Pulmonary artery endothelial cell (primary cell): ENCODE results near the gene GABRB1. TPM values are rescaled to one million over a fixed set of nuclear protein-coding genes. Genes with fewer than 3 reads are reported as not detected.

Source experiments
- DNase-seq: peaks from one replicate; pipeline ENCODE4 v3.0.0-alpha.2; 2011; ENCODE audit warnings: low read depth, low spot score
- total RNA-seq: library from RNA; depleted of rRNA; stranded (reverse); fragments of >200 nt; gene quantifications from 2 replicates; pipeline ENCODE4 v1.2.3, GENCODE V29; 2014

GABRB1 gene
- total RNA-seq, 1 donor from 2014 or later = not detected

DNA sequence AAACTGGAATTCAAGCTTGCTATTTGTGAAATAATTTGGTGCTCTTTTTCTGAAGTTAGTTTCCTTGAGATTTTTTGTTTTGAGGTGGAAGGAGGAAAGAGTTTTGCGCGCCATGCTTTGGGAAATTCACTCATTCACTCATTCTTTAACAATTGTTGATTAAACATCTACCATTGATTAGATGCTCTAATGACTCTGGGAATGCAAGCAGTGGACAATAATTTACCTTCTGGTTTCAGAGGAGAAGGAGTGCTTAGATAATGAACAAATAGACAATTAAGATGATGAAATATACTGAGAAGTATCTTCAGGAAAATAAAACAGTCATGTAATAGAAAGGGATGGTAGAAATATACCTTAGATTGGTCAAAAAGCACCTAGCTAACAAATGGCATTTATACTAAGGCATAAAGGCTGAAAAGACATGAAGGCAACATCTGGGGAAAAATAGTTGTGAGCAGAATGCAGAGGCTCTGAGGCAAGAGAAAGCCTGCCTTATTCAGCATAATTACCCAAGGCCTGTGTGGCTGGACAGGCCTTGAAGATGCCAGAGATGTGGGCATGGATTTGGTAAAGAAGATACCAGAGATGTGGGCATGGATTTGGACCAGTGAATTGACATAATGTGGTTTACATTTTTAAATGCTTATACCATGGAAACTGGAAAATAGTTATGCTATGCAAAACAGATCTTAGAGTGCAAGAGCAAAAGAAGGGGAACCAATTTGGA is 434.9 kb downstream of the GABRB1 start:
- no peak for DNase-seq

DNA sequence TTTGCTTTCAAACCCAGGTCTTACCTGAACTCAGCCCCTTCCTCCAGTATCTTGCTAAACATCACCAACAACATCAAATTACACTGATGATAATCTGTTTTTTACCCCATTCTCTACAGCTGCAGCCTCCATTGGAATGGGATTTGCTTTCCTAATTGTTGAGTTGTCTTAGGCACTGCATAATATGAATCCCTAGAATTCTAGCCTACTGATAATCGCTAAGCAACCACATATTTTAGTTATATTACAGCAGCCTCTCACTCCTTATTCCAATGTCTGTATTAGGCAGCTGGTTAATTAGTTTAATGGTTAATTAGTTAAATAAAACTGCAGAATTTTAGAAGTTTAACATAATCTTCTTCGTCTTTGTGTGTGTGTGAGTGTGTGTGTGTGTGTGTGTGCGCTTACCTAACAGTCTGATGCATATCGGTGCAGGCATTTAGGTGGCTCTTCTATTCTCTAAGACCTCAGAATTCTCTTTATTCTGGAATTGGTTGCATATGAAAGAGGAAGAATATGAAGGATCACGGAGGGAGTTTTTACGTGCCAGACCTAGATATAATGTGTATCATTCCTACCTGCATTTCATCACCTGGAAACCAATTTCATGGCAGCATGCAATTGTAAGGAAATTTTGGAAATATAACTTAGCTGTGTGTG is 437.5 kb downstream of the GABRB1 start:
- DNase-seq = no peak

DNA sequence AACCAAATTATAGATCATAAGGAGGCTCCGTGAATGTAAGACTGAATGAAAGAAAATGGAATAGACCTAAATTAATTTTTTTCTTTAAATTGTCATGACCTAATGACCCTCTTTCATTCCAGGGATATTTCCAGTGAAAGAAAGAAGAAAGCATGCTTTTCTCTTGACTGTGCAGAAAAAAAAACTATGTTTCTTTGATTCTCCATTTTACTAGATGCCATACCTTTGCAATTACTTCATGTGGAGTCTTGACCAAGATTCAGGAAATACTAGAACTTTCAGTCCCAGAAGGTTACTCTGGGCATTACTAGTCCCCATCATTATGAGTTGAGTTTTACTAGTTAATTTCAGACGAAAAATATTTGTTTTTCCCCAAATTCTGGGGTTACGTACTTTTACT is 438.6 kb downstream of the GABRB1 start:
- DNase-seq = no peak

DNA sequence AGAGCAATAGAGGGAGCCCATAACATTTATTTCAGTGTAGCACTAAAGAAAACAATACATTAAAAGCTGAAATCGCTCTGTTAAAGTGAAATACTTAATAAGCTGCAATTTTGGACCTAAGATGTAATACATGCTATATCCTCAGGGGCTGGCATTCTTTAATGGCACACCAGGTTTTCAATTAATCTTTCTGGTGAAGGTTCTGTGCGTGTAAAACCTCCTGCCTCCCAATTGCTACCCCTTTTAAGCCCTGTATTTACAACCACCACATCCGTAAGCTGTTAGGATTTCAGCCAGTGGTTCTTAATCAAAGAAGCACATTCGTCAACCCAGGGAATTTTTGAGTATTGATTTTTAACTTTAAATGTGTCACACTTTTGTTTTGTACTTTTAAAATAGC is 439.7 kb downstream of the GABRB1 start:
- no peak for DNase-seq

DNA sequence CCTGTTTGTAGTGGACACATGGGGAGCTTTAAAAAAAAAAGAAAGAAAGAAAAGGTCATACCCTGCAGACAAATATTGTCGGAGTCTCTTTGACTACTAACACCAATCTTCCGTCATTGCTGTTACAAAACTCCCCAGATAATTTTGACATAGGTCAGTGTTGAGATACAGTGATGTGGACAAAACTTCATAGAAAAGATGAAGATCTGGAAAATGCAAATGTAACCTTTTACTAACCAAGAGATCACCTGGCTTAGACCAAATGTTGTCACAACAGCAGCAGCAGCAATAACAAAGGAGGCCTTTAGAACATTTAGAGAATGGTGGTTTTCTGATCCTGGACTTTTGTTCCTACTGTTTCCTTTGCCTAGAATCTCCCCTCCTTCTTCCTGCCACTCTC is 440.2 kb downstream of the GABRB1 start:
- DNase-seq = no peak

DNA sequence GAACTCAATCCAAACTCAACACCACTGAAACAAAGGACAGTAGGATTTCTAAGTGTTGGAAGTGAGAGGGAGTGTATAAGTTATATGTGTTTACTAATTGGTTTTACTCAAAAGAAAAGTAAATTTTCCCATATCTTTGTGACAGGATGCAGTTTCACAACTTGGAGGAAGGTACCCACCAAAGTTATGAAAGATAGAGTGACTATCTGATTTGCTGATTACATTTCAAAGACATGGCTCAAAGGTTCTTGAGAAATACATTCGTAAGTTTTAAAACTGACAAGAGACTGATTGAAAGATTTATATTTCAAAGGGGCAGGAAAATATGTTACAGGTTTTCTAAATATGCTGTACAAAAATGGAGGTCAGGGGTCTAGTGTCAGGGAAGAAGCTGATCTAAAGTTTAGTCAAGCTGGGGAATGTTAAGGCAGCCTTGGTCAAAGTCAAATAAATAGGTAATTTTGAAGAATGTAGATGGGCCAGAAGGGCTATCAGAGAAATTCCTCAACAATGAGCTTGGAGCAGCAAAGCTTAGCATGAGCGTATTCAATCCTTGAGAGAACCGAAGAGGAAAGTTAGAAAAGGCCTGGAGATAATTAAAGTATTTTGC is 441.9 kb downstream of the GABRB1 start:
- DNase-seq = no peak

DNA sequence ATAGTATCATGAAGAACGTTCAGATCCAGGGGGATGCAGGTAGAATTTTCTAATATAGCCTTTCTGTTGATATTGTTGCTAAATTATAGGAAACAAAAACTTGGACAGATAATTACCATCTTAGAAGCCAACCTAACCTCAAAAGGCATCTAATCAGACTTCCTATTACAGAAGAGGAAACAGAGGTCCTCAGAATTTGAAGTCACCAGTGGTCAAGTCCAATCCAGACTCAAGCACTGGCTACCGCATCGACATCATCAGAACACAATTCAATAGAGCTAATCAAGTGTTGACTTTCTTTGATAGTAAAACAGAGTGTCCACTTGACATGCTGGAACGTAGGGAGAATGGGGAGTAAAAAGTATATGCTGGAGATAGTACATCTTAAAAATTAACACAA is 443.4 kb downstream of the GABRB1 start:
- no peak for DNase-seq

DNA sequence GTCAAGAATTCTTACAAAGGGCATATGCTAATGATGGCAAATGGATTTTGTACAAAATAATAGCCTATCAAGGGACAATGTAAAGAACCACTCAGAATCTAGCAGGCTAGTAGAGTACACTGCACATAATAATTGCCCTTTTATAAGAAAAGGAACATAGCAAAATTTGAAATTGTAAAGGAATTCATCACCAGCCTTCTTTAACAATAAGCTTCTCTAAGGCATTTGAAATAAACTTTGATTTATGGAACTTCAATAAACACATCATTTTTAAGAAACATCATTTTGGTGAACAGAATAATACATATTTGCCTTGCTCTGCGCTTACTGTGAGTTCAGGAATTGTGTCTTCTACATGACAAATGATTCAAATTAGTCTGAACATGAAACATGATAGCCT is 444.0 kb downstream of the GABRB1 start:
- no peak for DNase-seq

Other genes starting within 250 kb of the GABRB1 start
- gene COX7B2, start 122.3 kb upstream of the GABRB1 start, total RNA-seq = not detected in 2 replicates
- gene GABRA4, start 38.0 kb upstream of the GABRB1 start, total RNA-seq = not detected in 2 replicates